Measurements from ENCODE around the gene RBM15.

GRCh38 chr1:110292031-110292741 lies 47.0 kb upstream of the RBM15 start:
- TF ChIP-seq RARB (CRISPR knock-in tag; IDR thresholded peaks at IDR 0.05): no peak
- TF ChIP-seq SNAI2 (CRISPR knock-in tag; IDR thresholded peaks at IDR 0.05): no peak
- TF ChIP-seq ZFP3 (CRISPR knock-in tag; IDR thresholded peaks at IDR 0.05): no peak
- no peak for TF ChIP-seq BACH2 (CRISPR knock-in tag; IDR thresholded peaks at IDR 0.05; ENCODE audit: borderline replicate concordance)
- TF ChIP-seq TSHZ2 (CRISPR knock-in tag; IDR thresholded peaks at IDR 0.05): no peak
- TF ChIP-seq, protein P1, sequence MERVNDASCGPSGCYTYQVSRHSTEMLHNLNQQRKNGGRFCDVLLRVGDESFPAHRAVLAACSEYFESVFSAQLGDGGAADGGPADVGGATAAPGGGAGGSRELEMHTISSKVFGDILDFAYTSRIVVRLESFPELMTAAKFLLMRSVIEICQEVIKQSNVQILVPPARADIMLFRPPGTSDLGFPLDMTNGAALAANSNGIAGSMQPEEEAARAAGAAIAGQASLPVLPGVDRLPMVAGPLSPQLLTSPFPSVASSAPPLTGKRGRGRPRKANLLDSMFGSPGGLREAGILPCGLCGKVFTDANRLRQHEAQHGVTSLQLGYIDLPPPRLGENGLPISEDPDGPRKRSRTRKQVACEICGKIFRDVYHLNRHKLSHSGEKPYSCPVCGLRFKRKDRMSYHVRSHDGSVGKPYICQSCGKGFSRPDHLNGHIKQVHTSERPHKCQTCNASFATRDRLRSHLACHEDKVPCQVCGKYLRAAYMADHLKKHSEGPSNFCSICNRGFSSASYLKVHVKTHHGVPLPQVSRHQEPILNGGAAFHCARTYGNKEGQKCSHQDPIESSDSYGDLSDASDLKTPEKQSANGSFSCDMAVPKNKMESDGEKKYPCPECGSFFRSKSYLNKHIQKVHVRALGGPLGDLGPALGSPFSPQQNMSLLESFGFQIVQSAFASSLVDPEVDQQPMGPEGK (CRISPR knock-in tag; IDR thresholded peaks at IDR 0.05; ENCODE audit: borderline replicate concordance): no peak
- TF ChIP-seq, protein P2, sequence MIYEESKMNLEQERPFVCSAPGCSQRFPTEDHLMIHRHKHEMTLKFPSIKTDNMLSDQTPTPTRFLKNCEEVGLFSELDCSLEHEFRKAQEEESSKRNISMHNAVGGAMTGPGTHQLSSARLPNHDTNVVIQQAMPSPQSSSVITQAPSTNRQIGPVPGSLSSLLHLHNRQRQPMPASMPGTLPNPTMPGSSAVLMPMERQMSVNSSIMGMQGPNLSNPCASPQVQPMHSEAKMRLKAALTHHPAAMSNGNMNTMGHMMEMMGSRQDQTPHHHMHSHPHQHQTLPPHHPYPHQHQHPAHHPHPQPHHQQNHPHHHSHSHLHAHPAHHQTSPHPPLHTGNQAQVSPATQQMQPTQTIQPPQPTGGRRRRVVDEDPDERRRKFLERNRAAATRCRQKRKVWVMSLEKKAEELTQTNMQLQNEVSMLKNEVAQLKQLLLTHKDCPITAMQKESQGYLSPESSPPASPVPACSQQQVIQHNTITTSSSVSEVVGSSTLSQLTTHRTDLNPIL (CRISPR knock-in tag; IDR thresholded peaks at IDR 0.05; ENCODE audit: low read depth): no peak
- no peak for TF ChIP-seq TCF4 (CRISPR knock-in tag; IDR thresholded peaks at IDR 0.05; ENCODE audit: borderline replicate concordance)

Data from SK-N-SH treated with all-trans-retinoic acid at 6 μM for 48 hours (cell line).